GM13976 (cell line): ENCODE data around the gene SUSD3.

ENCODE experiments used
- DNase-seq: peaks from one replicate; pipeline ENCODE4 v3.0.0; 2012; ENCODE audit warnings: low spot score
- in situ Hi-C: fragments of 300-500 bp; cut with MboI; formaldehyde crosslinking; loops from one replicate; pipeline ENCODE4 v1.12.0; 2022; ENCODE audit warnings: low sequenced_read_pairs, mixed read lengths, inconsistent platforms; ENCODE audit not compliant: unreplicated experiment
- TF ChIP-seq, protein P1 (sequence below): IDR thresholded peaks from 2 replicates; pipeline ENCODE4 v1.5.1; 2012; ENCODE audit warnings: borderline replicate concordance, mild to moderate bottlenecking; ENCODE audit not compliant: insufficient read depth; ENCODE audit errors: extremely low read depth, missing control alignments, control extremely low read depth

SUSD3 gene

GRCh38 chr9:93133681-93134014 lies 75.1 kb downstream of the SUSD3 start:
- TF ChIP-seq, protein P1, sequence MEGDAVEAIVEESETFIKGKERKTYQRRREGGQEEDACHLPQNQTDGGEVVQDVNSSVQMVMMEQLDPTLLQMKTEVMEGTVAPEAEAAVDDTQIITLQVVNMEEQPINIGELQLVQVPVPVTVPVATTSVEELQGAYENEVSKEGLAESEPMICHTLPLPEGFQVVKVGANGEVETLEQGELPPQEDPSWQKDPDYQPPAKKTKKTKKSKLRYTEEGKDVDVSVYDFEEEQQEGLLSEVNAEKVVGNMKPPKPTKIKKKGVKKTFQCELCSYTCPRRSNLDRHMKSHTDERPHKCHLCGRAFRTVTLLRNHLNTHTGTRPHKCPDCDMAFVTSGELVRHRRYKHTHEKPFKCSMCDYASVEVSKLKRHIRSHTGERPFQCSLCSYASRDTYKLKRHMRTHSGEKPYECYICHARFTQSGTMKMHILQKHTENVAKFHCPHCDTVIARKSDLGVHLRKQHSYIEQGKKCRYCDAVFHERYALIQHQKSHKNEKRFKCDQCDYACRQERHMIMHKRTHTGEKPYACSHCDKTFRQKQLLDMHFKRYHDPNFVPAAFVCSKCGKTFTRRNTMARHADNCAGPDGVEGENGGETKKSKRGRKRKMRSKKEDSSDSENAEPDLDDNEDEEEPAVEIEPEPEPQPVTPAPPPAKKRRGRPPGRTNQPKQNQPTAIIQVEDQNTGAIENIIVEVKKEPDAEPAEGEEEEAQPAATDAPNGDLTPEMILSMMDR, result no peak
- DNase-seq, result peak; percentile 86
- in situ Hi-C loops, result no loop called here

GRCh38 chr9:93134015-93134739 lies 75.7 kb downstream of the SUSD3 start, which contains the start of gene NINJ1:
TSS of gene NINJ1 (minus strand) at chr9:93134251. CDS start at chr9:93134217, 34 bp downstream.
- TF ChIP-seq, protein P1, result no peak
- in situ Hi-C loops, result no loop called here
- DNase-seq, result peak; percentile 95
